H9 (cell line): ENCODE results near the gene PLD1. TPM values are rescaled to one million over a fixed set of nuclear protein-coding genes. Genes with fewer than 3 reads are reported as not detected.

ENCODE experiments used
- DNase-seq: peaks from one replicate; pipeline ENCODE4 v3.0.0-alpha.2; 2017
- H2AFZ ChIP-seq: one replicate; pipeline ENCODE4 v1.6.1; 2013; ENCODE audit warnings: mild to moderate bottlenecking, low read length, control low read depth, moderate library complexity
- H2AK5ac ChIP-seq: 2 replicates; pipeline ENCODE4 v1.6.1; 2013; ENCODE audit warnings: low read length, control low read depth, mixed read lengths; ENCODE audit not compliant: insufficient read length
- H2BK120ac ChIP-seq: one replicate; pipeline ENCODE4 v1.6.1; 2013; ENCODE audit warnings: low read depth, mild to moderate bottlenecking, low read length, control low read depth, inconsistent platforms; ENCODE audit not compliant: poor library complexity, severe bottlenecking
- H2BK12ac ChIP-seq: 2 replicates; pipeline ENCODE4 v1.6.1; 2013; ENCODE audit warnings: low read length, control low read depth, mixed read lengths, low read depth; ENCODE audit not compliant: insufficient read length
- H2BK15ac ChIP-seq: 2 replicates; pipeline ENCODE4 v1.6.1; 2013; ENCODE audit warnings: low read depth, low read length, control low read depth
- H2BK20ac ChIP-seq: one replicate; pipeline ENCODE4 v1.6.1; 2013; ENCODE audit warnings: low read depth, mild to moderate bottlenecking, low read length, control low read depth, inconsistent platforms; ENCODE audit not compliant: poor library complexity, severe bottlenecking
- H2BK5ac ChIP-seq: 2 replicates; pipeline ENCODE4 v1.6.1; 2013; ENCODE audit warnings: low read length, control low read depth, mixed read lengths; ENCODE audit not compliant: insufficient read length
- H3K14ac ChIP-seq: 2 replicates; pipeline ENCODE4 v1.6.1; 2013; ENCODE audit warnings: low read length, control low read depth; ENCODE audit not compliant: insufficient read depth
- H3K18ac ChIP-seq: 2 replicates; pipeline ENCODE4 v1.6.1; 2013; ENCODE audit warnings: low read depth, mild to moderate bottlenecking, mixed read lengths, low read length, control low read depth; ENCODE audit not compliant: insufficient read length
- H3K23ac ChIP-seq: 2 replicates; pipeline ENCODE4 v1.6.1; 2013; ENCODE audit warnings: low read length, control low read depth, mixed read lengths, low read depth; ENCODE audit not compliant: insufficient read length
- H3K23me2 ChIP-seq: 2 replicates; pipeline ENCODE4 v1.6.1; 2013; ENCODE audit warnings: low read depth, mild to moderate bottlenecking, mixed read lengths, low read length, control low read depth; ENCODE audit not compliant: insufficient read length, poor library complexity, severe bottlenecking
- H3K27ac ChIP-seq: 2 replicates; pipeline ENCODE4 v1.5.1; 2013; ENCODE audit warnings: low read length, control low read depth, mixed read lengths, low read depth; ENCODE audit not compliant: insufficient read length
- H3K27me3 ChIP-seq: 2 replicates; pipeline ENCODE4 v1.6.1; 2013; ENCODE audit warnings: low read length, control low read depth, inconsistent platforms; ENCODE audit not compliant: insufficient read depth
- H3K4ac ChIP-seq: 2 replicates; pipeline ENCODE4 v1.6.1; 2013; ENCODE audit warnings: low read depth, mild to moderate bottlenecking, control low read depth, inconsistent platforms, low read length, moderate library complexity
- H3K4me1 ChIP-seq: 2 replicates; pipeline ENCODE4 v1.6.1; 2013; ENCODE audit warnings: low read length, control low read depth, inconsistent platforms; ENCODE audit not compliant: insufficient read depth
- H3K4me2 ChIP-seq: 2 replicates; pipeline ENCODE4 v1.6.1; 2013; ENCODE audit warnings: low read length, control low read depth, mixed read lengths; ENCODE audit not compliant: insufficient read length, insufficient read depth
- H3K56ac ChIP-seq: 2 replicates; pipeline ENCODE4 v1.6.1; 2013; ENCODE audit warnings: low read depth, mild to moderate bottlenecking, mixed read lengths, low read length, control low read depth; ENCODE audit not compliant: insufficient read length
- H3K79me1 ChIP-seq: 2 replicates; pipeline ENCODE4 v1.6.1; 2013; ENCODE audit warnings: low read depth, mild to moderate bottlenecking, moderate library complexity, low read length, control low read depth, inconsistent platforms; ENCODE audit not compliant: insufficient read depth, poor library complexity, severe bottlenecking
- H3K79me2 ChIP-seq: 2 replicates; pipeline ENCODE4 v1.6.1; 2013; ENCODE audit warnings: low read length, control low read depth, inconsistent platforms; ENCODE audit not compliant: insufficient read depth
- H3K9ac ChIP-seq: 2 replicates; pipeline ENCODE4 v1.6.1; 2013; ENCODE audit warnings: low read length, control low read depth, mixed read lengths; ENCODE audit not compliant: insufficient read length; ENCODE audit errors: extremely low read depth
- H3K9me3 ChIP-seq: one replicate; pipeline ENCODE4 v1.6.1; 2013; ENCODE audit warnings: low read depth, low read length, inconsistent platforms; ENCODE audit not compliant: control insufficient read depth
- H3T11ph ChIP-seq: one replicate; pipeline ENCODE4 v1.6.1; 2013; ENCODE audit warnings: mild to moderate bottlenecking, low read length, control low read depth, inconsistent platforms
- H4K20me1 ChIP-seq: one replicate; pipeline ENCODE4 v1.6.1; 2013; ENCODE audit not compliant: control insufficient read depth, insufficient read length, insufficient read depth
- H4K5ac ChIP-seq: 2 replicates; pipeline ENCODE4 v1.6.1; 2013; ENCODE audit warnings: low read depth, mild to moderate bottlenecking, mixed read lengths, low read length, control low read depth; ENCODE audit not compliant: insufficient read length
- H4K8ac ChIP-seq: replicated peaks from 2 replicates; pipeline ENCODE4 v1.6.1; 2013; ENCODE audit warnings: low read length, control low read depth, mixed read lengths, low read depth; ENCODE audit not compliant: insufficient read length
- H4K91ac ChIP-seq: 2 replicates; pipeline ENCODE4 v1.6.1; 2013; ENCODE audit warnings: low read depth, mild to moderate bottlenecking, moderate library complexity, mixed read lengths, low read length, control low read depth; ENCODE audit not compliant: insufficient read length
- H3K27ac Mint-ChIP-seq, 3 experiments: 2 replicates in 2 of 3; 3 replicates in 1 of 3; pipeline ENCODE4 v1.8.0; 2020 to 2021; ENCODE audit warnings: mixed read lengths in 3 of 3, mild to moderate bottlenecking in 1 of 3, moderate library complexity in 1 of 3
- H3K27me3 Mint-ChIP-seq: 2 replicates; pipeline ENCODE4 v1.8.0; 2021; ENCODE audit warnings: low read depth, mild to moderate bottlenecking, moderate library complexity, mixed read lengths
- H3K36me3 Mint-ChIP-seq, 3 experiments: 2 replicates in 2 of 3; 3 replicates in 1 of 3; pipeline ENCODE4 v1.8.0; 2020 to 2021; ENCODE audit warnings: low read depth in 3 of 3, mixed read lengths in 3 of 3; ENCODE audit not compliant: insufficient read depth in 1 of 3
- H3K4me1 Mint-ChIP-seq, 2 experiments: 2 replicates each; pipeline ENCODE4 v1.8.0; 2020; ENCODE audit warnings: mixed read lengths in 2 of 2
- H3K4me3 Mint-ChIP-seq, 2 experiments: 2 replicates in 1 of 2; 3 replicates in 1 of 2; pipeline ENCODE4 v1.8.0; 2020 to 2021; ENCODE audit warnings: mild to moderate bottlenecking in 2 of 2, mixed read lengths in 2 of 2, moderate library complexity in 1 of 2
- H3K9me3 Mint-ChIP-seq, 2 experiments: 2 replicates in 1 of 2; 3 replicates in 1 of 2; pipeline ENCODE4 v1.8.0; 2020; ENCODE audit warnings: mild to moderate bottlenecking in 2 of 2, mixed read lengths in 2 of 2, moderate library complexity in 1 of 2
- CTCF ChIP-seq: fragments of 200-600 bp; sonication (generic); conservative IDR thresholded peaks from 3 replicates; pipeline ENCODE4 v1.8.0; 2021; ENCODE audit warnings: antibody characterized with exemption, mild to moderate bottlenecking
- WGBS: extraction: QIAGEN DNeasy Blood & Tissue Kit; methylation state at CpG from one replicate; pipeline ENCODE4 v1.1.7; 2013; ENCODE audit warnings: missing lambda C conversion rate, low lambda C conversion rate, mixed read lengths; ENCODE audit not compliant: insufficient read length; ENCODE audit errors: extremely low coverage; 5-methylcytosine and 5-hydroxymethylcytosine counted together
- total RNA-seq: library from RNA; stranded (reverse); gene quantifications from 2 replicates; pipeline ENCODE4 v1.2.1, GENCODE V29; 2021

The PLD1 gene
- total RNA-seq, 1 experiment from 2014 or later, result 1.8 TPM

- Histone ChIP-seq H3T11ph (no peak overlapping the region), H3K9me3 (no peaks in the 10 kb centered on the region)
- TF ChIP-seq CTCF, result no peak
Observed at GRCh38 chr3:171811913-171812335, 1.6 kb upstream of the PLD1 start.

More at GRCh38 chr3:171811913-171812335, 1.6 kb upstream of the PLD1 start:
- Histone ChIP-seq H2BK120ac (no peak overlapping the region), H4K91ac (no peak overlapping the region), H3K79me2 (no peaks in the 10 kb centered on the region), H4K8ac (no peak overlapping the region), H3K56ac (no peak overlapping the region), H4K20me1 (no peaks in the 10 kb centered on the region), H3K4me1 (no peaks in the 10 kb centered on the region), H3K4ac (no peak overlapping the region), H3K23ac (no peak overlapping the region), H3K23me2 (peaks cover 13% of the 10 kb centered on the region), H2BK15ac (no peak overlapping the region), H2BK20ac (no peak overlapping the region), H3K27ac (no peak overlapping the region), H2AK5ac (no peak overlapping the region), H3K9ac (no peak overlapping the region), H3K27me3 (peaks cover 12% of the 10 kb centered on the region; the same call in 1 of the 2 replicates), H2BK5ac (no peak overlapping the region), H2AFZ (no peak overlapping the region), H4K5ac (no peak overlapping the region), H3K18ac (no peak overlapping the region), H2BK12ac (no peak overlapping the region), H3K4me2 (no peak overlapping the region), H3K79me1 (no peaks in the 10 kb centered on the region), H3K14ac (no peak overlapping the region)
- no CpG with 5 or more reads among the region's 9 CpGs for WGBS
- H3K27me3 Mint-ChIP-seq, result peaks cover 37% of the 10 kb centered on the region
- no peak for DNase-seq
- H3K4me1 Mint-ChIP-seq, result peaks cover 8 to 10% of the 10 kb centered on the region in 2 experiments; a peak in 3 of 4 replicates
- H3K4me3 Mint-ChIP-seq, result no peak overlapping the region
- no peaks in the 10 kb centered on the region for H3K9me3 Mint-ChIP-seq
- H3K36me3 Mint-ChIP-seq, result no peaks in the 10 kb centered on the region
- H3K27ac Mint-ChIP-seq, result no peak overlapping the region
